ENCODE data around the gene TBX6.

Gene TBX6

DNA sequence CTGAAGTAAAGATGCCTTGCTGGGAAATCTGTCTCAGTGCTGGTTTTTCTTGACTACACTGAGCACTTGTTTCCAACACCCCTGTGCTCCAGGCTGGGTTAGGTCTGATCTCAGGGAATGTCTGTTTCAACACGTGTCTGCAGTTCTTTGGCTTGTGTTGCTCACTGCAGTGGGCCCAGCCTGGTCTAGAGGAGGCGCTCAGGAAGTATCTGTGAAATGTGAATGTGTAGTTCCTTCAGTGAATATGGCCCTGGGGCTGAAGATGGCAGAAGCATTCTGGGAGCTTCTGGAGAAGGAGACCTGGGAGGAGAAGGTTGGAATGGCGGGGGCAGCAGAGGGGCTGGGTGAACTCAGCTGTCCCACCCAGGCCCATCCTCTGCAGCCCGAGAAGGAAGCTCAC lies 12.4 kb upstream of the TBX6 start:
- TF ChIP-seq TOX (CRISPR knock-in tag; IDR thresholded peaks at IDR 0.05; ENCODE audit: borderline replicate concordance), result no peak
- TF ChIP-seq ZNF565 (CRISPR knock-in tag; conservative IDR thresholded peaks at IDR 0.05; ENCODE audit: low read depth), result no peak
- TF ChIP-seq ZFP3 (CRISPR knock-in tag; IDR thresholded peaks at IDR 0.05), result no peak
- no peak for TF ChIP-seq ZNF70 (CRISPR knock-in tag; IDR thresholded peaks at IDR 0.05)
- no peak for TF ChIP-seq ARNTL (CRISPR knock-in tag; IDR thresholded peaks at IDR 0.05; ENCODE audit: borderline replicate concordance, low read depth)
- TF ChIP-seq, protein P1, sequence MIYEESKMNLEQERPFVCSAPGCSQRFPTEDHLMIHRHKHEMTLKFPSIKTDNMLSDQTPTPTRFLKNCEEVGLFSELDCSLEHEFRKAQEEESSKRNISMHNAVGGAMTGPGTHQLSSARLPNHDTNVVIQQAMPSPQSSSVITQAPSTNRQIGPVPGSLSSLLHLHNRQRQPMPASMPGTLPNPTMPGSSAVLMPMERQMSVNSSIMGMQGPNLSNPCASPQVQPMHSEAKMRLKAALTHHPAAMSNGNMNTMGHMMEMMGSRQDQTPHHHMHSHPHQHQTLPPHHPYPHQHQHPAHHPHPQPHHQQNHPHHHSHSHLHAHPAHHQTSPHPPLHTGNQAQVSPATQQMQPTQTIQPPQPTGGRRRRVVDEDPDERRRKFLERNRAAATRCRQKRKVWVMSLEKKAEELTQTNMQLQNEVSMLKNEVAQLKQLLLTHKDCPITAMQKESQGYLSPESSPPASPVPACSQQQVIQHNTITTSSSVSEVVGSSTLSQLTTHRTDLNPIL (CRISPR knock-in tag; IDR thresholded peaks at IDR 0.05; ENCODE audit: low read depth), result no peak
- TF ChIP-seq, protein P2, sequence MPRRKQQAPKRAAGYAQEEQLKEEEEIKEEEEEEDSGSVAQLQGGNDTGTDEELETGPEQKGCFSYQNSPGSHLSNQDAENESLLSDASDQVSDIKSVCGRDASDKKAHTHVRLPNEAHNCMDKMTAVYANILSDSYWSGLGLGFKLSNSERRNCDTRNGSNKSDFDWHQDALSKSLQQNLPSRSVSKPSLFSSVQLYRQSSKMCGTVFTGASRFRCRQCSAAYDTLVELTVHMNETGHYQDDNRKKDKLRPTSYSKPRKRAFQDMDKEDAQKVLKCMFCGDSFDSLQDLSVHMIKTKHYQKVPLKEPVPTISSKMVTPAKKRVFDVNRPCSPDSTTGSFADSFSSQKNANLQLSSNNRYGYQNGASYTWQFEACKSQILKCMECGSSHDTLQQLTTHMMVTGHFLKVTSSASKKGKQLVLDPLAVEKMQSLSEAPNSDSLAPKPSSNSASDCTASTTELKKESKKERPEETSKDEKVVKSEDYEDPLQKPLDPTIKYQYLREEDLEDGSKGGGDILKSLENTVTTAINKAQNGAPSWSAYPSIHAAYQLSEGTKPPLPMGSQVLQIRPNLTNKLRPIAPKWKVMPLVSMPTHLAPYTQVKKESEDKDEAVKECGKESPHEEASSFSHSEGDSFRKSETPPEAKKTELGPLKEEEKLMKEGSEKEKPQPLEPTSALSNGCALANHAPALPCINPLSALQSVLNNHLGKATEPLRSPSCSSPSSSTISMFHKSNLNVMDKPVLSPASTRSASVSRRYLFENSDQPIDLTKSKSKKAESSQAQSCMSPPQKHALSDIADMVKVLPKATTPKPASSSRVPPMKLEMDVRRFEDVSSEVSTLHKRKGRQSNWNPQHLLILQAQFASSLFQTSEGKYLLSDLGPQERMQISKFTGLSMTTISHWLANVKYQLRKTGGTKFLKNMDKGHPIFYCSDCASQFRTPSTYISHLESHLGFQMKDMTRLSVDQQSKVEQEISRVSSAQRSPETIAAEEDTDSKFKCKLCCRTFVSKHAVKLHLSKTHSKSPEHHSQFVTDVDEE (CRISPR knock-in tag; IDR thresholded peaks at IDR 0.05), result no peak
- TF ChIP-seq, protein P3, sequence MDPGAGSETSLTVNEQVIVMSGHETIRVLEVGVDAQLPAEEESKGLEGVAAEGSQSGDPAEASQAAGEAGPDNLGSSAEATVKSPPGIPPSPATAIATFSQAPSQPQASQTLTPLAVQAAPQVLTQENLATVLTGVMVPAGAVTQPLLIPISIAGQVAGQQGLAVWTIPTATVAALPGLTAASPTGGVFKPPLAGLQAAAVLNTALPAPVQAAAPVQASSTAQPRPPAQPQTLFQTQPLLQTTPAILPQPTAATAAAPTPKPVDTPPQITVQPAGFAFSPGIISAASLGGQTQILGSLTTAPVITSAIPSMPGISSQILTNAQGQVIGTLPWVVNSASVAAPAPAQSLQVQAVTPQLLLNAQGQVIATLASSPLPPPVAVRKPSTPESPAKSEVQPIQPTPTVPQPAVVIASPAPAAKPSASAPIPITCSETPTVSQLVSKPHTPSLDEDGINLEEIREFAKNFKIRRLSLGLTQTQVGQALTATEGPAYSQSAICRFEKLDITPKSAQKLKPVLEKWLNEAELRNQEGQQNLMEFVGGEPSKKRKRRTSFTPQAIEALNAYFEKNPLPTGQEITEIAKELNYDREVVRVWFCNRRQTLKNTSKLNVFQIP (CRISPR knock-in tag; IDR thresholded peaks at IDR 0.05; ENCODE audit: borderline replicate concordance, low read depth), result no peak
- TF ChIP-seq, protein P4, sequence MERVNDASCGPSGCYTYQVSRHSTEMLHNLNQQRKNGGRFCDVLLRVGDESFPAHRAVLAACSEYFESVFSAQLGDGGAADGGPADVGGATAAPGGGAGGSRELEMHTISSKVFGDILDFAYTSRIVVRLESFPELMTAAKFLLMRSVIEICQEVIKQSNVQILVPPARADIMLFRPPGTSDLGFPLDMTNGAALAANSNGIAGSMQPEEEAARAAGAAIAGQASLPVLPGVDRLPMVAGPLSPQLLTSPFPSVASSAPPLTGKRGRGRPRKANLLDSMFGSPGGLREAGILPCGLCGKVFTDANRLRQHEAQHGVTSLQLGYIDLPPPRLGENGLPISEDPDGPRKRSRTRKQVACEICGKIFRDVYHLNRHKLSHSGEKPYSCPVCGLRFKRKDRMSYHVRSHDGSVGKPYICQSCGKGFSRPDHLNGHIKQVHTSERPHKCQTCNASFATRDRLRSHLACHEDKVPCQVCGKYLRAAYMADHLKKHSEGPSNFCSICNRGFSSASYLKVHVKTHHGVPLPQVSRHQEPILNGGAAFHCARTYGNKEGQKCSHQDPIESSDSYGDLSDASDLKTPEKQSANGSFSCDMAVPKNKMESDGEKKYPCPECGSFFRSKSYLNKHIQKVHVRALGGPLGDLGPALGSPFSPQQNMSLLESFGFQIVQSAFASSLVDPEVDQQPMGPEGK (CRISPR knock-in tag; IDR thresholded peaks at IDR 0.05; ENCODE audit: borderline replicate concordance), result no peak
- TF ChIP-seq, protein P5, sequence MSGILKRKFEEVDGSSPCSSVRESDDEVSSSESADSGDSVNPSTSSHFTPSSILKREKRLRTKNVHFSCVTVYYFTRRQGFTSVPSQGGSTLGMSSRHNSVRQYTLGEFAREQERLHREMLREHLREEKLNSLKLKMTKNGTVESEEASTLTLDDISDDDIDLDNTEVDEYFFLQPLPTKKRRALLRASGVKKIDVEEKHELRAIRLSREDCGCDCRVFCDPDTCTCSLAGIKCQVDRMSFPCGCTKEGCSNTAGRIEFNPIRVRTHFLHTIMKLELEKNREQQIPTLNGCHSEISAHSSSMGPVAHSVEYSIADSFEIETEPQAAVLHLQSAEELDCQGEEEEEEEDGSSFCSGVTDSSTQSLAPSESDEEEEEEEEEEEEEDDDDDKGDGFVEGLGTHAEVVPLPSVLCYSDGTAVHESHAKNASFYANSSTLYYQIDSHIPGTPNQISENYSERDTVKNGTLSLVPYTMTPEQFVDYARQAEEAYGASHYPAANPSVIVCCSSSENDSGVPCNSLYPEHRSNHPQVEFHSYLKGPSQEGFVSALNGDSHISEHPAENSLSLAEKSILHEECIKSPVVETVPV (CRISPR knock-in tag; IDR thresholded peaks at IDR 0.05), result no peak
- TF ChIP-seq SNAI2 (CRISPR knock-in tag; IDR thresholded peaks at IDR 0.05), result no peak
- no peak for TF ChIP-seq ZNF8 (CRISPR knock-in tag; IDR thresholded peaks at IDR 0.05)
- no peak for TF ChIP-seq TCF4 (CRISPR knock-in tag; IDR thresholded peaks at IDR 0.05; ENCODE audit: borderline replicate concordance)
- no peak for TF ChIP-seq GLIS3 (CRISPR knock-in tag; IDR thresholded peaks at IDR 0.05)
- TF ChIP-seq RARB (CRISPR knock-in tag; IDR thresholded peaks at IDR 0.05), result no peak
- TF ChIP-seq ZC3H10 (CRISPR knock-in tag; IDR thresholded peaks at IDR 0.05), result no peak
- TF ChIP-seq ZFP30 (CRISPR knock-in tag; IDR thresholded peaks at IDR 0.05), result no peak
- TF ChIP-seq ISL1 (CRISPR knock-in tag; IDR thresholded peaks at IDR 0.05), result no peak
- ATAC-seq, result no peak

DNA sequence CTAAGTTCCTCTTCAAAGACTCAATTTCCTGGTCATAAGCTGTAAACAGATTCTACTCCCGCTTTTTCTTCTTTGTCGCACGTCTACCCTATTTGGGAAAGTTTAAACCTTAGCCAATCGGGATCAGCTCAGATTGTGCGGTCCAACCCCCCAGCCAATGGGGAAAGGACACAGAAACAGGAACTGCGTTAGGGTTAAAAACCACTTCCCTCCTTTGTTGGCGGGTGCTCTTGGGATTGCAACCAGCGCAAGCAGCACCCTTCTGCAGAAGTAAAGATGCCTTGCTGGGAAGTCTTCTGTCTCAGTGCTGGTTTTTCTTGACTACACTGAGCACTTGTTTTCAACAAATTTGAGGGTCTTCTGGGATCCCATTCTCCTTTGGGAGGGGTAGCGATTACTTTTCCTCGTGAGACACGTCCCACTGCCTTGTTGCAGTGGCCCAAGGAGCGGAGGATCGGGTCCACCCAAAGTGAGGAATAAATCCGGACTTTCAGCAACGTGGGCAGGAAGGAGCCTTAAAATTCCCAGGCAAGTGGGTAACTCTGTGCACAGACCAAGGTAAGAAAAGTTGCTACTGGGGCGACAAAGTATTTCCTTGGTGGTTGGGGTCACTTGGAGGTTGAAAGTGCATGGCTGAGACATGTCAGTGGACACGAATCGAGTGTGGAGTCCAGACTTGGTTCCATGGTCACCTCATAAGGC lies 5.3 kb upstream of the TBX6 start:
- TF ChIP-seq, protein P3 (CRISPR knock-in tag; IDR thresholded peaks at IDR 0.05; ENCODE audit: borderline replicate concordance, low read depth), result no peak
- TF ChIP-seq, protein P1 (CRISPR knock-in tag; IDR thresholded peaks at IDR 0.05; ENCODE audit: low read depth), result no peak
- TF ChIP-seq ZNF8 (CRISPR knock-in tag; IDR thresholded peaks at IDR 0.05) (no peak), ZC3H10 (CRISPR knock-in tag; IDR thresholded peaks at IDR 0.05) (no peak), TOX (CRISPR knock-in tag; IDR thresholded peaks at IDR 0.05; ENCODE audit: borderline replicate concordance) (no peak), ZNF70 (CRISPR knock-in tag; IDR thresholded peaks at IDR 0.05) (no peak)
- no peak for ATAC-seq
